Ascending aorta (tissue), 2 donors: ENCODE data around the gene BICDL1. TPM values are rescaled to one million over a fixed set of nuclear protein-coding genes. Genes with fewer than 3 reads are reported as not detected.

Source experiments
- DNase-seq, 2 donors: peaks; one replicate each; pipeline ENCODE4 v3.0.0-alpha.2; 2019; ENCODE audit warnings: low spot score in 2 of 2
- H3K27ac ChIP-seq, 2 donors: fragments of 200-600 bp; sonication (generic); one replicate each; pipeline ENCODE4 v1.5.1; 2016 to 2017; ENCODE audit warnings: mild to moderate bottlenecking in 1 of 2
- H3K27me3 ChIP-seq: fragments of 200-600 bp; sonication (generic); one replicate; pipeline ENCODE4 v1.5.1; 2017
- H3K36me3 ChIP-seq, 2 donors: fragments of 200-600 bp; sonication (generic); one replicate each; pipeline ENCODE4 v1.5.1; 2016
- H3K4me1 ChIP-seq, 2 donors: fragments of 200-600 bp; sonication (generic); one replicate each; pipeline ENCODE4 v1.5.1; 2016 to 2017; ENCODE audit warnings: mild to moderate bottlenecking in 1 of 2
- H3K4me3 ChIP-seq, 2 donors: fragments of 200-600 bp; sonication (generic); one replicate each; pipeline ENCODE4 v1.5.1; 2016 to 2017; ENCODE audit warnings: mild to moderate bottlenecking in 1 of 2
- H3K9me3 ChIP-seq, 2 donors: fragments of 200-600 bp; sonication (generic); one replicate each; pipeline ENCODE4 v1.5.1; 2016
- intact Hi-C: fragments of 100-400 bp; cut with DNase I; formaldehyde crosslinking; loops from one replicate; pipeline ENCODE4 v1.15.1; 2023
- total RNA-seq: library from RNA; depleted of rRNA; stranded (reverse); fragments of >200 nt; gene quantifications from one replicate; pipeline ENCODE4 v1.1.0, GENCODE V29; 2016
- TF ChIP-seq, protein P1 (sequence below), 3 experiments: fragments of 200-600 bp in 2 of 3; fragments of 450-650 bp in 1 of 3; sonication (generic) in 2 of 3; IDR thresholded peaks; one replicate each; pipeline ENCODE4 v1.5.1; 2016 to 2019; ENCODE audit warnings: antibody characterized with exemption in 3 of 3, mild to moderate bottlenecking in 1 of 3, moderate library complexity in 1 of 3

BICDL1 gene
- total RNA-seq, 1 donor from 2014 or later = not detected

- peaks cover 4 to 5% of the 10 kb centered on the region in 2 donors for H3K4me1 ChIP-seq
- no peaks in the 10 kb centered on the region for H3K27me3 ChIP-seq
- DNase-seq = no peak
- intact Hi-C loops = loop anchor here (5.0 kb wide), 1 partner anchor 422 kb away; the partner anchor contains the start of gene PRKAB1
- H3K36me3 ChIP-seq = peaks cover 3 to 21% of the 10 kb centered on the region in 2 donors
- TF ChIP-seq, protein P1, sequence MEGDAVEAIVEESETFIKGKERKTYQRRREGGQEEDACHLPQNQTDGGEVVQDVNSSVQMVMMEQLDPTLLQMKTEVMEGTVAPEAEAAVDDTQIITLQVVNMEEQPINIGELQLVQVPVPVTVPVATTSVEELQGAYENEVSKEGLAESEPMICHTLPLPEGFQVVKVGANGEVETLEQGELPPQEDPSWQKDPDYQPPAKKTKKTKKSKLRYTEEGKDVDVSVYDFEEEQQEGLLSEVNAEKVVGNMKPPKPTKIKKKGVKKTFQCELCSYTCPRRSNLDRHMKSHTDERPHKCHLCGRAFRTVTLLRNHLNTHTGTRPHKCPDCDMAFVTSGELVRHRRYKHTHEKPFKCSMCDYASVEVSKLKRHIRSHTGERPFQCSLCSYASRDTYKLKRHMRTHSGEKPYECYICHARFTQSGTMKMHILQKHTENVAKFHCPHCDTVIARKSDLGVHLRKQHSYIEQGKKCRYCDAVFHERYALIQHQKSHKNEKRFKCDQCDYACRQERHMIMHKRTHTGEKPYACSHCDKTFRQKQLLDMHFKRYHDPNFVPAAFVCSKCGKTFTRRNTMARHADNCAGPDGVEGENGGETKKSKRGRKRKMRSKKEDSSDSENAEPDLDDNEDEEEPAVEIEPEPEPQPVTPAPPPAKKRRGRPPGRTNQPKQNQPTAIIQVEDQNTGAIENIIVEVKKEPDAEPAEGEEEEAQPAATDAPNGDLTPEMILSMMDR (IDR thresholded peaks at IDR 0.05) = no peak
- H3K9me3 ChIP-seq = no peaks in the 10 kb centered on the region
- no peak overlapping the region for H3K4me3 ChIP-seq
- H3K27ac ChIP-seq = no peak overlapping the region
Measured at GRCh38 chr12:120089796-120090195, 100.8 kb downstream of the BICDL1 start.

- H3K4me1 ChIP-seq = peaks cover 4 to 5% of the 10 kb centered on the region in 2 donors
- H3K4me3 ChIP-seq = no peak overlapping the region
- DNase-seq = no peak
- intact Hi-C loops = no loop called here
- H3K27ac ChIP-seq = no peak overlapping the region
- TF ChIP-seq, protein P1 (IDR thresholded peaks at IDR 0.05) = no peak
- H3K27me3 ChIP-seq = no peaks in the 10 kb centered on the region
- H3K36me3 ChIP-seq = peaks cover 7 to 24% of the 10 kb centered on the region in 2 donors
- H3K9me3 ChIP-seq = no peaks in the 10 kb centered on the region
Measured at GRCh38 chr12:120090206-120090605, 101.2 kb downstream of the BICDL1 start.

- Histone ChIP-seq H3K4me3 (no peak overlapping the region), H3K27ac (no peak overlapping the region), H3K4me1 (peaks cover 4 to 5% of the 10 kb centered on the region in 2 donors), H3K36me3 (peaks cover 7 to 29% of the 10 kb centered on the region in 2 donors), H3K27me3 (no peaks in the 10 kb centered on the region), H3K9me3 (no peaks in the 10 kb centered on the region)
- intact Hi-C loops = no loop called here
- TF ChIP-seq, protein P1 (IDR thresholded peaks at IDR 0.05) = no peak
- DNase-seq = no peak
Measured at GRCh38 chr12:120090626-120091295, 101.7 kb downstream of the BICDL1 start.

DNA sequence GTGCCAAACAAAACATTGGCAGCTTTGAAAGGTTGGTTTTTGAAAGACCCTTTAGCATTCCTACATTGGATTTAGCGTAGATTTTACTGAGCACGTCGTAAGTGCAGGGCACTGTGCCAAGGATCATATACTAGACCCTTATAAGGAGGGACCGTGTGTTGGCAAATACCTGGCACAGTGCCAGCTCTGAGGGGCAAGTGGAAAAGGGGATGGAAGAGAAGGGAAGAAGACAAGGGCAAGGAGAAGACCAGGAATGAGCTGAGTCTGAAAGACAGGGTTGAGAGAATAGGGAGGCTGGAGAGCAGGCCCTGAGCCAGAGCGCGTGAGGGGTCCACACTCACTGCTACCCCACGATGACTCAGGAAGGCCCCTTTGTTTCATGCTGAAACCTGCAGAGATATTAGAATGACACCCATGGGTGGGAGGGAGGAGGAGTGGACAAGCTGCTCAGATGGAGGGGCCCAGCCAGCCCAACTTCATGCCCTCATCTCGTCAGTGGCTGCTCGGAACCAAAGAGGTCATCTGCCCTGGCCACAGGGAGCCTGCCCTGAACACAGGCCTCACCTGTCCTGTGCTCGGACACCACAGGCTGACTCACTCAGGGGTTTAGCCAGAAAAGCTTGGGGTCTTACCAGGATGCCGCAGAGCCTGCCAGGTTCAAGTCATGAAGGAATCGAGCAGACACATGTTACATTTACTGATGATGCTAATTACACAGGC lies 102.5 kb downstream of the BICDL1 start:
- intact Hi-C loops = no loop called here
- H3K27ac ChIP-seq = no peak overlapping the region
- no peak for DNase-seq
- no peaks in the 10 kb centered on the region for H3K9me3 ChIP-seq
- peaks cover 0 to 4% of the 10 kb centered on the region in 2 donors for H3K4me1 ChIP-seq
- no peaks in the 10 kb centered on the region for H3K27me3 ChIP-seq
- TF ChIP-seq, protein P1 (IDR thresholded peaks at IDR 0.05) = no peak
- peaks cover 10 to 35% of the 10 kb centered on the region in 2 donors for H3K36me3 ChIP-seq
- no peak overlapping the region for H3K4me3 ChIP-seq

GRCh38 chr12:120092551-120093335 lies 103.7 kb downstream of the BICDL1 start:
- TF ChIP-seq, protein P1 (IDR thresholded peaks at IDR 0.05) = no peak
- Histone ChIP-seq H3K27me3 (no peaks in the 10 kb centered on the region), H3K9me3 (no peaks in the 10 kb centered on the region), H3K36me3 (peaks cover 18 to 47% of the 10 kb centered on the region in 2 donors), H3K4me1 (no peaks in the 10 kb centered on the region), H3K27ac (no peak overlapping the region), H3K4me3 (no peak overlapping the region)
- intact Hi-C loops = no loop called here
- no peak for DNase-seq
